ENCODE data around the gene ADAMTS13.

Gene ADAMTS13

GRCh38 chr9:133474853-133475252, 52.7 kb downstream of the ADAMTS13 start:
- no peak for DNase-seq

DNA sequence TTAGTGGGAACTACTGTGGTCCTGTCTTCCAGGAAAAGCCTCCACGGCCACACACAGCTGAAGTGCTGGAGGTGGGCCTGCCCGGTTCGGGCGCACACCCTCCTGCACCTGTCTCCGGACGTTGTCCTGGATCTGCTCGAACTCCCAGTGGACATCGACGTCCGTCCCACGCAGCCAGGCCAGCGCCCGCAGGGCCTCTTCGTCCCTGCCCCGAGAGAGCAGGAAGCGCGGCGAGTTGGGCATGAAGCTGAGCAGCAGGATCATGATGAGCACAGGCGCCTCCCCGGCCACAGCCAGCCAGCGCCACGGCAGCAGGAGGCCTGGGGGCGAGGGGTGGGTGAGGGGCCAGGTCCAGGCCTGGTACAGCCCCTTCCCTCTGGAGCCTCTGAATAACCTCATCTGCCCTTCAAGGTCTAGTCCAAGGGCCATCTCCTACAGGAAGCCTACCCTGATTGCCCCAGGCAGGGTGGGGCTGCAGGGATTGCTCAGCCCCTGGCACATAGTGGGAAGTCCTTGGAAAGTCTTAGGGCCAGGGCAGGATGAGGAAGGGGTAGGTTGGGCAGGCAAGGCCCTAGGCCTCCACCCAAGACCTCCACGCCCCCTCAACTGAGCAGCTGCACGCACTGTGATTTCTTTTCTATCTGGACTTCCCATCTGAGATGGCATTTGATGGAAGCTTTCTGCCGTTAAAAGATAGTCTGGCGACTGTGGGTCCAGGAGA, 53.3 kb downstream of the ADAMTS13 start:
- no peak for DNase-seq

DNA sequence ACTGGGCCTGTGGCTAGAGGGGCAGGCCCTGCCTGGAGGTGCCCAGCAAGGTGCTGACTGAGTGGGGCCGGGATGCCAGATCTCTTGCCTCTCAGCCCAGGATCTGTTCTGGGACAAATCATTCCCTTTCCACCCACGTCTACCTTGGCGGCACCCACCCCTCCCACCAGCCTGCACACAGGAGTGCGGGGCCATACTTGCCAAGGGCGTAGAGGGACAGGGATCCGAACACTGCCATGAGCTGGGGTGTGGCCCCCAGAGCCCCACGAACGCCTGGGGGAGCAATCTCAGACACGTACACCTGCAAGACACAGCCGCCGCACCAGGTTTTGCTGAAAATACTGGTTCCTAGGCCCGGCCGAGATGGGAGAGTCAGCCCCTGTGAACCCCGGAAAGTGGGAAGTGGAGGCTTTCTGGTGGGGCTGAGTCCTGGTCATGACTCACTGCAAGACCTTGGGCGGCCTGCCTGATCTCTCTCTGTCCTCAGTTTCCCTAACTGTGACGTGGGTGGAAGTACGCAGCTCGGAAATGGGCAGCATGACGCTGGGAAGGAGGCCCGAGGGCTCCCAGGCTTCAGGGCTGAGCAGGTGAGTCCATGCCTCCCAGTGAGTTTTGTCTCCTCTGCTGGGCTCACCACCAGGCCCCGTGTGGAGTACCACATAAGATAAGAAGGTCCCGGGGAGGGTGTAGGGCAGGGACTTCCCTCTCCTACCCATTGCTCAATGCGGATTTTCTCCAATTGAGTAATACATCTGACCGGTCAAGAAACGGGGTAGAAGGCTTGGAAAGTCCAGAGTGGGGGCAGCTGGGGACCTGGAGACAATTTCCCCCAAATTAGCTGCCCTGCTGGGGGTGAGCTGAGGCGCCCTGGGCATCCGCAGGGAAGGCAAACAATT, 54.1 kb downstream of the ADAMTS13 start:
- DNase-seq: no peak

DNA sequence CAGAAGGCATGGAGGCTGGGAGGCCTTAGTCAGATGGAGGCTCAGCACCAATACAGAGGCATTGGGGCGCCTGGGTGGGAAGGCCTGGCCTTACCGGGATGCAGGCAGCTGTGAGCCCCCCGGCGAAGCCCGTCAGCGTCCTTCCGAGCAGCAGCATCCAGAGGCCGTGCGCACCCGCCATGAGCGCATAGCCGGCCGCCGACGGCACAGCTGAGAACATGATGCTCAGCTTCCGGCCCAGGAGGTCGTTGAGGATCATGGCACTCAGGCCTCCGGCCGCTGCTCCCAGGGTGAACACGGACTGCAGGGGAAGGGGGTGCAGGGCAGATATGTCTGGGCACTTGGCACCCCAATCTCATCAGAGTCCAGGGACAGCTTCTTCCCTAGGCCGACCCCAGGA, 54.8 kb downstream of the ADAMTS13 start:
- no peak for DNase-seq

DNA sequence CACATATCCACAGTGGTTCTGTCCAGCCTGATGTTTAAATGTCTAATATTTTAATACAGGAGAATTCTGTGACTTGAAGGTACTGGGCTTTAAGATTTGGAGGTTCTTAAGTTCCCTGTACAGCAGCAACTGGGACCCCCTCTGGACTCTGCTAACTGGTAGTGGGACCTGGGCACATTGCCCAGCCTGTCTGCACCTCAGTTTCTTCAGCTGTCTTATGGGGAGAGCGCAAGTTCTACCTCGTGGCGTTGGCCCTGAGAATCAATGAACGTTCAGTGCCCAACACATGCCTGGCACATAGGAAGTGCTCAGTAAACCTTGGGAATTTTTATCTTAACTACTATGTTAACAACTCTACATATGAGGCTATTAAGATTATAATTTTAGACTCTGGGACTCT, 55.3 kb downstream of the ADAMTS13 start:
- DNase-seq: no peak

DNA sequence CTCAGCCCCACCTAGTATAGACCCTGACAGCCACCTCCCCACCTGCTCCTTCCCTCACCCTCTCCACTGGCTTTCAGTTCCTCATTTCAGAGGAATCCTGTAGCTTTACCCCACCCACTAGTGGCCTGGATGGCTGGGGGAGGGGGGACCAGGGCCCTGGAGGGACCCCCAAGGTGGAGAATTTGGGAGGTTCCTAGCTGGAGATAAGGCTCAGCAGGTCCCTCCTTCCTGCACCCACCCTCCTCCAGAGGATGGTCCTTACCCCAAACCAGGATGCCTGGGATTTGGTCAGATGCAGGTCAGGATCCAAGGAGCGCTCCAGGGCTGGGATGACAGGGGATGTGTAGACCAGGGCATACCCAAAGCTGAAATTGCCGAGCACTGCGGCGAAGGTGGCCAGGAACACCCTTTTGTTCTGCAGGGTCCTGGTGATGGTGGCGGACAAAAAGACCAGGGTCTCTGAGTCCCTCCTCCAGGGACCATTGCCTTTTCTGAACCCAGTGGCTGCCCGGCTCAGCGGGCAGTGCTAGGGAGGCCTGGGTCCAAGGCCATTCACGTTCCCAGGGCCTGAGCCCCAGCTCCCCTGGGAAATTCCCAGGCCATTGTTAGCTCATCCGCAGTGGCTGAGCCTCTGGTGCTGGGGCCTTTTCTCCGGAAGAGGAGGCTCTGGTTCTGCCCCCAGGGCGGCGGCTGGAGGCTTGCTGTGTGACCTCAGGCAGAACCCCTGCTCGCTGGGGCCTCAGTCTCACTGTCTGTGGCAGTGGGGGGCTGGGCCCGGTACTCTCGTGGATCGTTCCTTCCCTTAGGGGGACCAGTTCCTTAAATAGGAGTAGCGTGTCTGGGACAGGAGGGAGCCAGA, 56.1 kb downstream of the ADAMTS13 start:
- no peak for DNase-seq

GRCh38 chr9:133478851-133479711, 56.9 kb downstream of the ADAMTS13 start, which contains the start of gene SLC2A6:
Gene SLC2A6 (minus strand): TSS chr9:133479099. CDS start chr9:133479059, 40 bp downstream.
- DNase-seq: peak; percentile 73

GRCh38 chr9:133483611-133484010, 61.4 kb downstream of the ADAMTS13 start:
- DNase-seq: no peak

DNA sequence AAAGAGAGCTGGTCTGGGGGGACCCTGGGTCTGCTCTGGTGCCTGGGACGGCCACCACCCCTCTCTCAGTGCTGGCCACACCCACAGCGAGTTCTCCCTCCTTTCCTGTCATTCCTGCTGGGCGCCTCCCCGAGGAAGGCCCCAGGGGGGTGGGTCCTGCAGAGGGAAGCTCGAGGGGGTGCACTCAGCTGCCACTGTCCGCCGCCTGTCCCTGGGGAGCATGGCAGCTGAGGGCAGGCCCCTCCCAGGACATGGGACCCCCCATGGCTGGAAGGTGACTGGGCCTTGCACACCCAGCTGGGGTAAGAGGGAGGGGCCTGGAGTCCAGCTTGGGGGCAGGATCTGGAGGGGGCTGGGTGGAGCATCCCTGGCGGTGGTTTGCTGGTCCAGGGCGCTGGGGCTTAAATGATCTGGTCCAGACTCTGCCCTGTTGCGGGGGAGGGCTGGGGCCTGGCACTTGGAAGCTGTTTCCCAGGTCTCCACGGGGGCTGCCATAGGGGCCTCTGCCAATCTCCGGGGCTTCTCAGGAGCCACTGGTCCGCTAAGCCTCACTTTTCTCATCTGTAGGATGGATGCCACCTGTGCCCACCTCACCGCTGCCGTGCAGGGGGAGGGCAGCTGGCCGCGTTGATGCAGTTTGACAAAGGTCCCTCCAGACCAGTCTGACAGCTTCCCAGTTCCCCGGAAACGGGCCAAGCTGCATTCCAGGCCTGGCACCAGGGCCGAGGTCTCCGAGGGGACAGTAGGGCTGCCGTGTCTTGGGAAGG, 62.7 kb downstream of the ADAMTS13 start:
- no peak for DNase-seq

DNA sequence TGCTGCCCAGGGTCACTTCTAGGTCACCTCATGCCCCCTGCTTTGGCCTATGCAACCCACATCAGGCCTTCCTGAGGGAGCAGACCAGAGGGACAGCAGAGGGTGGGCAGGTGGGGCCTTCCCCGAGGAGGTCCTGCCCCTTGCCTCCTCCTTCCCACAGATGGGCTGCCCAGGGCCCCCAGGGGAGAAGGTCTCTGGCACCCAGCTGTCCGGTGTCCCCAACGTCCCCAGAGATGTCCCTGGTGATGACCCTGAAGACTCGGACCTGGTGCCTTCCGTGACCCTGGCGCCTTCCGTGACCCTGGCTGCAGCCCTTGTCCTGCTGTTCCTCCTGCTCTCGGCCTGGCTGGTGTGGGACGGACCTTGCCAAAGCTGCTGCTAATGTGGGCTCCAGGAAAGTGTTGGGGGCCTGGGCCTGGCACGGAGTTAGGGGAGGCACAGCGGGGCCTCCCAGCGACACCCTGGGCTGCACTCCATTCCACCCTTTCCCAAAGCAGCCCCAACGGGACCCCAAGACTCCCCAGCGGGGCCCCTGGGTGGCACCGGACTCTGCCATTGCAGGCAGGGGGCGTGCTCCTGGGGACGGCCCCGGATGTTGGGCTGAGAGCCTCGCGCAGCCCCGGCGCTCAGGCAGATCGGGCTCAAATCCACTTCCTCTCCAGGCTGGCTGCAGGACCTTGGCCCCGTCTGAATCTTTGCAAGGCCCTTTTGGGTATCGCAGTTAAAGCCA, 63.5 kb downstream of the ADAMTS13 start:
- no peak for DNase-seq

DNA sequence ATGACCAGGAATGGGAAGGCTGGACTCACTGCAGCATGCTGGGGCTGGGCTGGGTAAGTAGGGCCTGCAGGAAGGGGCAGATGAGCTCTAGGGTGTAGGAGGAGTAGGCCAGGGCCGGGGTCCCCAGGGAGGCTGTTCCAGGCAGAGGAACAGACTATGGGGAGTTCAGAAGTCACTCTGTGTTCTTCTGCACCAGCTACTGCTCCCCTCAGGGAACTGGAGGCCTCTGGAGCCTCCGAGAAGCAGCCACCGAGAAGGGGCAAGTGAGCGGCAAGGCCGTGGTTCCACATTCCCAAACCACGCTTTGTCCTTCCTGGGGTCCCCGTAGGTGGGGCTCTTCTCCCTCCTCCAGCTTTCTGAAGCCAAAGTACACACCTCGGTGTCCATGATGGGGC, 65.2 kb downstream of the ADAMTS13 start:
- no peak for DNase-seq

DNA sequence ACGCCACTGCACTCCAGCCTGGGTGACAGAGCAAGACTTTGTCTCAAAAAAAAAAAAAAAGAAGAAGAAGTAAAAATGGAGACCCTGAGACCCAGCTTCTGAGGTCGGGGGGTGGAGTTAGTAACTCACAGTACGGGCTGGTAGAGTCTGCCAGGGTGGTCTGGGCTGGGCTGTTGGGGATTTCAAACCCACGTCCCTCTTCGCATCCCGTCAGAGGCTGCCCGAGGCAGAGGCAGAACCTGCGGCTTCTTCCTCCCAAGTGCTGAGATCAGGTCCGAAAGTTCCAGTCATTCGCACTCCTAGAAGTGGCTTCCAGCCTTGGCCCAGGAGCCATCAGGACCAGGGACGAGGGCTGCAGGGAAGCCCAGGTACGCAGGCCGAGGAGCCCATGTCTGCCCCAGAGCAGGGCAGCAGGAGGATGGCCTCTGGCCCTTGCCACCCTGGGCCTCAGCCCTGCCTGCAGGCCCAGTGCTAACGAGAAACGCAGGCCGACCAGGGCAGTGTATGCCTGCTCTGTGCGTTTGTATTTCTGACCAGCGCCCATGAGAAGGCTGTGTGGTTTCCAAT, 66.6 kb downstream of the ADAMTS13 start:
- no peak for DNase-seq

DNA sequence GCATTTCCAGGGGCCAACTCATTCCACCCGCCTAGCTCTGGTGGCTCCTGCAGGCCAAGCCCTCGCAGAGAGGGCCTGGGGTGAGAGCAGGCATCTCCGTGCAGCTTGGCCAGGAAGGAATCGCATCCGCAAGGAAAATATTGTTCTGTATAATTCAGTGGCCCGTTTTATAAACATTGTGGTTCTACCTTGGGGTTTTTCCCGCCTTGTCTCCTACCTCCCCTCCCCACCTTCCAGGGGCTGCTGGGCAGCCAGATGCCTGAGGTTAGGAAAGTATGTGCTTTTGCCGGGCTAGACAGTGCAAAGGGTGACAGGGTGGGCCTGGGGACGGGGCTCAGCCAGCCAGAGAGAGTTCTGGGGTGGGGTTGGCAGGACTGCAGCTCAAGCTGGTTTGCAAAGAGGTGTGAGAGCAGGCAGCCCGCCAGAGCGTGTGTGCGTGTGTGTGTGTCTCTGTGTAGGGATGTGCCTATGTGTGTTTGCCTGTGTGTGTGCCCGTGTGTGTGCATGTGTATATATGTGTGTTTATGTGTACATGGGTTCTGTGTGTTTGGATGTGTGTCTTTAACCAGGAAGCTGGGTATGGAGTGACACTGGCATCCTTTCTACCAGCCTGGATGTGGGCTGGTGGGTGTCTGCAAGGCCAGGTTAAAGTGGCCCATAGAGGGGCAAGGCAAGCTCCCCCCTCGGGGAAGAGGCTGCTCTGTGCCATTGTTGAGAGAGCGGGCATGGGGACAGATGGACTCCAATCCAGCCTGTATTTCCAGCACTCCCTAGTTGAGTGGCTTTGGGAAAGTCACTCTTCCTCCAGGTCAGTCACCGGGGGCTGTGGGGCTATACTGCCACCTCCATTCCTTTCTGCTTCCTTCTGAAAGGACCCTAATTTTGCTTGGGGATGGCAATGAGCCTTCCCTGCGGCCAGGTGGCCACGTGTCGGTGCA, 67.4 kb downstream of the ADAMTS13 start:
- DNase-seq: no peak

- DNase-seq: no peak
Observed at GRCh38 chr9:133490201-133490681, 68.1 kb downstream of the ADAMTS13 start.

GRCh38 chr9:133490865-133491655, 68.9 kb downstream of the ADAMTS13 start:
- DNase-seq: no peak

- no peak for DNase-seq
Observed at GRCh38 chr9:133491656-133491925, 69.4 kb downstream of the ADAMTS13 start.

- no peak for DNase-seq
Observed at GRCh38 chr9:133492061-133493021, 70.2 kb downstream of the ADAMTS13 start.

All from activated CD4-positive, alpha-beta T cell treated with anti-CD3 and anti-CD28 coated beads, Interleukin-2, amount 50 U/mL, for 1 hour (primary cell).